ENCODE measurements around the gene GALNT6. TPM values are rescaled to one million over a fixed set of nuclear protein-coding genes. Genes with fewer than 3 reads are reported as not detected.

The GALNT6 gene
- total RNA-seq, 1 donor: 11.3 TPM

- Histone ChIP-seq H3K9me3 (ENCODE audit: low read depth, low read length) (no peaks in the 10 kb centered on the region), H3K4me1 (ENCODE audit: insufficient read depth, low read length) (no peaks in the 10 kb centered on the region), H3K4me3 (ENCODE audit: low read length) (no peak overlapping the region), H3K27me3 (ENCODE audit: insufficient read depth, low read length) (no peaks in the 10 kb centered on the region)
Observed at GRCh38 chr12:51415931-51416330, 24.7 kb upstream of the GALNT6 start.

GRCh38 chr12:51413791-51414190, 22.6 kb upstream of the GALNT6 start:
- H3K4me3 ChIP-seq (ENCODE audit: low read length): no peak overlapping the region
- no peaks in the 10 kb centered on the region for H3K4me1 ChIP-seq (ENCODE audit: insufficient read depth, low read length)
- no peaks in the 10 kb centered on the region for H3K27me3 ChIP-seq (ENCODE audit: insufficient read depth, low read length)
- H3K9me3 ChIP-seq (ENCODE audit: low read depth, low read length): no peaks in the 10 kb centered on the region

- no peaks in the 10 kb centered on the region for H3K9me3 ChIP-seq (ENCODE audit: low read depth, low read length)
- H3K27me3 ChIP-seq (ENCODE audit: insufficient read depth, low read length): no peaks in the 10 kb centered on the region
- no peaks in the 10 kb centered on the region for H3K4me1 ChIP-seq (ENCODE audit: insufficient read depth, low read length)
- H3K4me3 ChIP-seq (ENCODE audit: low read length): no peak overlapping the region
Observed at GRCh38 chr12:51413149-51413548, 21.9 kb upstream of the GALNT6 start.

- Histone ChIP-seq H3K27me3 (ENCODE audit: insufficient read depth, low read length) (no peaks in the 10 kb centered on the region), H3K4me1 (ENCODE audit: insufficient read depth, low read length) (no peaks in the 10 kb centered on the region), H3K4me3 (ENCODE audit: low read length) (no peak overlapping the region), H3K9me3 (ENCODE audit: low read depth, low read length) (no peaks in the 10 kb centered on the region)
Observed at GRCh38 chr12:51409846-51410245, 18.6 kb upstream of the GALNT6 start.

- H3K4me3 ChIP-seq (ENCODE audit: low read length): no peak overlapping the region
- H3K27me3 ChIP-seq (ENCODE audit: insufficient read depth, low read length): no peaks in the 10 kb centered on the region
- H3K9me3 ChIP-seq (ENCODE audit: low read depth, low read length): no peaks in the 10 kb centered on the region
- peaks cover 17% of the 10 kb centered on the region for H3K4me1 ChIP-seq (ENCODE audit: insufficient read depth, low read length)
Observed at GRCh38 chr12:51407604-51408003, 16.4 kb upstream of the GALNT6 start.

GRCh38 chr12:51406859-51407258, 15.7 kb upstream of the GALNT6 start:
- H3K4me1 ChIP-seq (ENCODE audit: insufficient read depth, low read length): peaks cover 17% of the 10 kb centered on the region
- H3K4me3 ChIP-seq (ENCODE audit: low read length): no peak overlapping the region
- no peaks in the 10 kb centered on the region for H3K9me3 ChIP-seq (ENCODE audit: low read depth, low read length)
- no peaks in the 10 kb centered on the region for H3K27me3 ChIP-seq (ENCODE audit: insufficient read depth, low read length)

- Histone ChIP-seq H3K4me3 (ENCODE audit: low read length) (no peak overlapping the region), H3K9me3 (ENCODE audit: low read depth, low read length) (no peaks in the 10 kb centered on the region), H3K27me3 (ENCODE audit: insufficient read depth, low read length) (no peaks in the 10 kb centered on the region), H3K4me1 (ENCODE audit: insufficient read depth, low read length) (peaks cover 17% of the 10 kb centered on the region)
Observed at GRCh38 chr12:51406290-51406689, 15.1 kb upstream of the GALNT6 start.

- Histone ChIP-seq H3K9me3 (ENCODE audit: low read depth, low read length) (no peaks in the 10 kb centered on the region), H3K4me1 (ENCODE audit: insufficient read depth, low read length) (peaks cover 17% of the 10 kb centered on the region), H3K27me3 (ENCODE audit: insufficient read depth, low read length) (no peaks in the 10 kb centered on the region), H3K4me3 (ENCODE audit: low read length) (no peak overlapping the region)
Observed at GRCh38 chr12:51405801-51406207, 14.6 kb upstream of the GALNT6 start.

GRCh38 chr12:51404627-51405026, 13.4 kb upstream of the GALNT6 start:
- Histone ChIP-seq H3K27me3 (ENCODE audit: insufficient read depth, low read length) (no peaks in the 10 kb centered on the region), H3K4me3 (ENCODE audit: low read length) (no peak overlapping the region), H3K4me1 (ENCODE audit: insufficient read depth, low read length) (peaks cover 17% of the 10 kb centered on the region), H3K9me3 (ENCODE audit: low read depth, low read length) (no peaks in the 10 kb centered on the region)

GRCh38 chr12:51403681-51404136, 12.5 kb upstream of the GALNT6 start:
- peaks cover 19% of the 10 kb centered on the region for H3K4me1 ChIP-seq (ENCODE audit: insufficient read depth, low read length)
- no peaks in the 10 kb centered on the region for H3K27me3 ChIP-seq (ENCODE audit: insufficient read depth, low read length)
- no peak overlapping the region for H3K4me3 ChIP-seq (ENCODE audit: low read length)
- H3K9me3 ChIP-seq (ENCODE audit: low read depth, low read length): no peaks in the 10 kb centered on the region

GRCh38 chr12:51403159-51403558, 12.0 kb upstream of the GALNT6 start:
- Histone ChIP-seq H3K4me3 (ENCODE audit: low read length) (no peak overlapping the region), H3K27me3 (ENCODE audit: insufficient read depth, low read length) (no peaks in the 10 kb centered on the region), H3K4me1 (ENCODE audit: insufficient read depth, low read length) (peaks cover 24% of the 10 kb centered on the region), H3K9me3 (ENCODE audit: low read depth, low read length) (no peaks in the 10 kb centered on the region)

- peaks cover 28% of the 10 kb centered on the region for H3K4me1 ChIP-seq (ENCODE audit: insufficient read depth, low read length)
- H3K9me3 ChIP-seq (ENCODE audit: low read depth, low read length): no peaks in the 10 kb centered on the region
- no peaks in the 10 kb centered on the region for H3K27me3 ChIP-seq (ENCODE audit: insufficient read depth, low read length)
- H3K4me3 ChIP-seq (ENCODE audit: low read length): no peak overlapping the region
Observed at GRCh38 chr12:51401900-51402299, 10.7 kb upstream of the GALNT6 start.

- Histone ChIP-seq H3K27me3 (ENCODE audit: insufficient read depth, low read length) (no peaks in the 10 kb centered on the region), H3K4me3 (ENCODE audit: low read length) (no peak overlapping the region), H3K4me1 (ENCODE audit: insufficient read depth, low read length) (peaks cover 28% of the 10 kb centered on the region), H3K9me3 (ENCODE audit: low read depth, low read length) (no peaks in the 10 kb centered on the region)
Observed at GRCh38 chr12:51401486-51401885, 10.3 kb upstream of the GALNT6 start.

GRCh38 chr12:51401020-51401419, 9.8 kb upstream of the GALNT6 start:
- Histone ChIP-seq H3K9me3 (ENCODE audit: low read depth, low read length) (no peaks in the 10 kb centered on the region), H3K4me3 (ENCODE audit: low read length) (no peak overlapping the region), H3K4me1 (ENCODE audit: insufficient read depth, low read length) (peaks cover 32% of the 10 kb centered on the region), H3K27me3 (ENCODE audit: insufficient read depth, low read length) (no peaks in the 10 kb centered on the region)

- H3K27me3 ChIP-seq (ENCODE audit: insufficient read depth, low read length): no peaks in the 10 kb centered on the region
- no peaks in the 10 kb centered on the region for H3K9me3 ChIP-seq (ENCODE audit: low read depth, low read length)
- H3K4me3 ChIP-seq (ENCODE audit: low read length): no peak overlapping the region
- H3K4me1 ChIP-seq (ENCODE audit: insufficient read depth, low read length): peaks cover 43% of the 10 kb centered on the region
Observed at GRCh38 chr12:51399891-51400290, 8.7 kb upstream of the GALNT6 start.

GRCh38 chr12:51397670-51398069, 6.5 kb upstream of the GALNT6 start:
- Histone ChIP-seq H3K9me3 (ENCODE audit: low read depth, low read length) (no peaks in the 10 kb centered on the region), H3K4me3 (ENCODE audit: low read length) (no peak overlapping the region), H3K4me1 (ENCODE audit: insufficient read depth, low read length) (peaks cover 48% of the 10 kb centered on the region), H3K27me3 (ENCODE audit: insufficient read depth, low read length) (no peaks in the 10 kb centered on the region)
